Thyroid gland (tissue), 4 donors: ENCODE data around the gene PPARG.

Experiments
- CTCF ChIP-seq, 6 experiments: fragments of 200-600 bp in 3 of 6; fragments of 450-650 bp in 3 of 6; sonication (generic) in 3 of 6; IDR thresholded peaks; one replicate each; pipeline ENCODE4 v1.5.1; 2016 to 2019; ENCODE audit warnings: antibody characterized with exemption in 6 of 6, mild to moderate bottlenecking in 2 of 6, inconsistent platforms in 1 of 6, moderate library complexity in 1 of 6
- POLR2A ChIP-seq, 2 donors: fragments of 450-650 bp; IDR thresholded peaks; one replicate each; pipeline ENCODE4 v1.6.1; 2017; ENCODE audit warnings: antibody characterized with exemption in 2 of 2, mild to moderate bottlenecking in 2 of 2, moderate library complexity in 1 of 2

- TF ChIP-seq CTCF (IDR thresholded peaks at IDR 0.05) (no peak), POLR2A (IDR thresholded peaks at IDR 0.05) (no peak)
These were observed 32.1 kb downstream of the PPARG start for GRCh38 chr3:12321015-12321414.
